Peyer's patch (tissue), 4 donors: ENCODE measurements around the gene PIEZO2. TPM values are rescaled to one million over a fixed set of nuclear protein-coding genes. Genes with fewer than 3 reads are reported as not detected.
"Not testable (repeated sequence)": the region's sequence is repeated elsewhere in the genome, so short reads cannot be mapped to it uniquely, and the experiment has no call there.

Source experiments
- DNase-seq, 3 donors: peaks; one replicate each; pipeline ENCODE4 v3.0.0-alpha.2; 2017 to 2019
- H3K27ac ChIP-seq, 4 donors: fragments of 200-600 bp; sonication (generic); one replicate each; pipeline ENCODE4 v1.5.1; 2016 to 2019
- H3K27me3 ChIP-seq, 2 donors: fragments of 200-600 bp; sonication (generic); one replicate each; pipeline ENCODE4 v1.5.1; 2019
- H3K36me3 ChIP-seq, 3 donors: fragments of 200-600 bp; sonication (generic); one replicate each; pipeline ENCODE4 v1.5.1; 2016 to 2019
- H3K4me1 ChIP-seq, 4 donors: fragments of 200-600 bp; sonication (generic); one replicate each; pipeline ENCODE4 v1.5.1; 2016 to 2019
- H3K4me3 ChIP-seq, 4 donors: fragments of 200-600 bp; sonication (generic); 1 replicate in 3 of 4; 2 replicates in 1 of 4; pipeline ENCODE4 v1.5.1; 2016 to 2019; ENCODE audit warnings: mild to moderate bottlenecking in 1 of 4
- H3K9me3 ChIP-seq, 4 donors: fragments of 200-600 bp; sonication (generic); one replicate each; pipeline ENCODE4 v1.5.1; 2016 to 2019; ENCODE audit warnings: mild to moderate bottlenecking in 1 of 4
- CTCF ChIP-seq, 6 experiments: fragments of 450-650 bp in 4 of 6; fragments of 200-600 bp in 2 of 6; sonication (generic) in 1 of 6; IDR thresholded peaks; one replicate each; pipeline ENCODE4 v1.5.1; 2017 to 2019; ENCODE audit warnings: antibody characterized with exemption in 6 of 6, mild to moderate bottlenecking in 3 of 6, moderate library complexity in 1 of 6
- POLR2A ChIP-seq, 2 donors: fragments of 450-650 bp; IDR thresholded peaks; one replicate each; pipeline ENCODE4 v1.5.1; 2017; ENCODE audit warnings: antibody characterized with exemption in 2 of 2, mild to moderate bottlenecking in 2 of 2, moderate library complexity in 2 of 2
- total RNA-seq, 4 donors: library from RNA; depleted of rRNA; stranded (reverse); fragments of >200 nt; gene quantifications; one replicate each; pipeline ENCODE4 v1.1.0, GENCODE V29; 2016

The PIEZO2 gene
- total RNA-seq, 4 donors from 2014 or later: 0.85 to 5.8 (median 4.5) TPM

- no peaks in the 10 kb centered on the region for H3K9me3 ChIP-seq
- no peaks in the 10 kb centered on the region for H3K27me3 ChIP-seq
- H3K4me3 ChIP-seq: no peak overlapping the region
- H3K4me1 ChIP-seq: no peaks in the 10 kb centered on the region
- no peak for TF ChIP-seq POLR2A (IDR thresholded peaks at IDR 0.05)
- no peak for TF ChIP-seq CTCF (IDR thresholded peaks at IDR 0.05)
- no peak overlapping the region for H3K27ac ChIP-seq
- no peak for DNase-seq
- no peaks in the 10 kb centered on the region for H3K36me3 ChIP-seq
Observed at GRCh38 chr18:11176481-11176881, 27.1 kb upstream of the PIEZO2 start.

GRCh38 chr18:11175266-11175979, 26.1 kb upstream of the PIEZO2 start:
- Histone ChIP-seq H3K36me3 (no peaks in the 10 kb centered on the region), H3K27ac (no peak overlapping the region), H3K4me3 (no peak overlapping the region), H3K27me3 (no peaks in the 10 kb centered on the region), H3K9me3 (no peaks in the 10 kb centered on the region), H3K4me1 (no peaks in the 10 kb centered on the region)
- TF ChIP-seq POLR2A (IDR thresholded peaks at IDR 0.05) (no peak), CTCF (IDR thresholded peaks at IDR 0.05) (no peak)
- DNase-seq: no peak

- not testable (repeated sequence) for H3K4me1 ChIP-seq, H3K4me3 ChIP-seq, H3K9me3 ChIP-seq, H3K36me3 ChIP-seq, H3K27me3 ChIP-seq, DNase-seq, H3K27ac ChIP-seq
Observed at GRCh38 chr18:11174179-11174578, 24.8 kb upstream of the PIEZO2 start.

GRCh38 chr18:11167778-11168177, 18.4 kb upstream of the PIEZO2 start:
- Histone ChIP-seq H3K4me3 (no peak overlapping the region), H3K27ac (no peak overlapping the region), H3K27me3 (no peaks in the 10 kb centered on the region), H3K9me3 (no peaks in the 10 kb centered on the region), H3K4me1 (no peaks in the 10 kb centered on the region), H3K36me3 (no peaks in the 10 kb centered on the region)
- no peak for DNase-seq
- TF ChIP-seq POLR2A (IDR thresholded peaks at IDR 0.05): no peak
- no peak for TF ChIP-seq CTCF (IDR thresholded peaks at IDR 0.05)

GRCh38 chr18:11165952-11166351, 16.6 kb upstream of the PIEZO2 start:
- no peak overlapping the region for H3K27ac ChIP-seq
- TF ChIP-seq POLR2A (IDR thresholded peaks at IDR 0.05) (no peak), CTCF (IDR thresholded peaks at IDR 0.05) (no peak)
- no peak overlapping the region for H3K4me3 ChIP-seq
- H3K4me1 ChIP-seq: no peaks in the 10 kb centered on the region
- no peaks in the 10 kb centered on the region for H3K36me3 ChIP-seq
- DNase-seq: no peak
- H3K27me3 ChIP-seq: no peaks in the 10 kb centered on the region
- H3K9me3 ChIP-seq: no peaks in the 10 kb centered on the region

- Histone ChIP-seq H3K4me3 (no peak overlapping the region), H3K36me3 (no peaks in the 10 kb centered on the region), H3K27ac (no peak overlapping the region), H3K27me3 (no peaks in the 10 kb centered on the region), H3K4me1 (no peaks in the 10 kb centered on the region), H3K9me3 (no peaks in the 10 kb centered on the region)
- no peak for DNase-seq
- no peak for TF ChIP-seq POLR2A (IDR thresholded peaks at IDR 0.05)
- TF ChIP-seq CTCF (IDR thresholded peaks at IDR 0.05): no peak
Observed at GRCh38 chr18:11165138-11165537, 15.8 kb upstream of the PIEZO2 start.
